KMS-11 (cell line): Measurements from ENCODE around the gene ARHGAP22.

ENCODE experiments used
- H2AFZ ChIP-seq: fragments of 200-600 bp; sonication (generic); 2 replicates; pipeline ENCODE4 v1.6.1; 2016; ENCODE audit warnings: antibody characterized with exemption, mixed run types, low read depth
- H3K27ac ChIP-seq: fragments of 200-600 bp; sonication (generic); 2 replicates; pipeline ENCODE4 v1.6.1; 2016; ENCODE audit warnings: mild to moderate bottlenecking, mixed run types
- H3K27me3 ChIP-seq: fragments of 200-600 bp; sonication (generic); 2 replicates; pipeline ENCODE4 v1.6.1; 2017; ENCODE audit warnings: mild to moderate bottlenecking, low read depth, mixed run types, moderate library complexity; ENCODE audit not compliant: insufficient read depth
- H3K36me3 ChIP-seq: fragments of 200-600 bp; sonication (generic); 2 replicates; pipeline ENCODE4 v1.6.1; 2017; ENCODE audit warnings: mild to moderate bottlenecking, mixed run types; ENCODE audit not compliant: insufficient read depth
- H3K4me1 ChIP-seq: fragments of 200-600 bp; sonication (generic); 2 replicates; pipeline ENCODE4 v1.6.1; 2016; ENCODE audit warnings: mild to moderate bottlenecking, low read depth, mixed run types; ENCODE audit not compliant: poor library complexity, severe bottlenecking
- H3K4me2 ChIP-seq: fragments of 200-600 bp; sonication (generic); 2 replicates; pipeline ENCODE4 v1.7.0; 2016; ENCODE audit warnings: mild to moderate bottlenecking, mixed run types
- H3K4me3 ChIP-seq: fragments of 200-600 bp; sonication (generic); IDR thresholded peaks from 2 replicates; pipeline ENCODE4 v1.6.1; 2017; ENCODE audit warnings: low read depth, low read length, mixed read lengths; ENCODE audit not compliant: insufficient read depth
- H3K79me2 ChIP-seq: fragments of 200-600 bp; sonication (generic); 2 replicates; pipeline ENCODE4 v1.6.1; 2016; ENCODE audit warnings: low read depth, mixed run types; ENCODE audit not compliant: insufficient read depth
- H3K9ac ChIP-seq: fragments of 200-600 bp; sonication (generic); 2 replicates; pipeline ENCODE4 v1.6.1; 2016; ENCODE audit warnings: mild to moderate bottlenecking, mixed run types
- H4K20me1 ChIP-seq: fragments of 200-600 bp; sonication (generic); 2 replicates; pipeline ENCODE4 v1.6.1; 2016; ENCODE audit warnings: mild to moderate bottlenecking, mixed run types; ENCODE audit not compliant: insufficient read depth
- TF ChIP-seq, protein P1 (sequence below): fragments of 200-600 bp; sonication (generic); conservative IDR thresholded peaks from 2 replicates; pipeline ENCODE4 v1.6.1; 2017; ENCODE audit warnings: low read depth, mild to moderate bottlenecking, antibody characterized with exemption, low read length, moderate library complexity, mixed read lengths

Gene ARHGAP22

DNA sequence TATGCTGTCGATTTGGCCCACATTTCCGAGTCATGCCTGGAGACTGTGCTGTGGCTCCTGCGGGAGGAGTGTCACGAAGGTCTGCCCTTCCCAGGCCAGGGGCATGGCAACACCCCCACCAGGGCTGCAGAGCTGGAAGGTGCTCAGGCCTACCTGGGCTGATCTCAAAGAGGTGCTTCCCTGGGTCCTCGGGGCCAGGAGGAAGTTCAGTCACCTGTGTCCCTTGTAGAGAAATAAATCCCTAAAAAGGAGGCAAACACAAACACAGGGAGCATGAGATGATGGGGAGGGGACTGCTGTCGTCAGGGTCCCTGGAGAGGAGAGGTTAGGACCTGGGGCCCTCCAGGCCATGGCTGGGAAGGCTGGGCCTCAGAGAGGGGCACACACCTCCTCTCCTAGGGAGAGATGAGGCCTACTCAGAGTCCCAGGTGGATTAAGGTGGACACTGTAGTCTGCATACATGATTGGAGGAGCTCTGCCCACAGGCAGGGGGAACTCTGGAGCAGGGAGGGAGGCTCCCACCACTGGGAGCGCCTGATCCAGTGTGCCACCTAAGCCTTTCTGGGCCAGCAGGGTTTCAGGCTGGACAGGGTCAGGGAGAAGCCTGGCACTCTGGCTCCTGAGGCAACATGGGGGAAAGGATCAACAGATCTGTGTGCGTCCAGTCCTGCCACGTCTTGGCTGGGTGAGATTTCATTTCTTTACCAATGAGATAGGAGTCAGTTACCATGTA lies 49.4 kb downstream of the ARHGAP22 start:
- Histone ChIP-seq H3K79me2 (no peaks in the 10 kb centered on the region), H3K4me1 (peaks cover 11% of the 10 kb centered on the region), H3K27me3 (no peaks in the 10 kb centered on the region), H3K4me3 (no peak overlapping the region), H3K27ac (no peak overlapping the region), H2AFZ (no peak overlapping the region), H4K20me1 (no peaks in the 10 kb centered on the region), H3K36me3 (no peaks in the 10 kb centered on the region), H3K4me2 (no peak overlapping the region), H3K9ac (no peak overlapping the region)
- TF ChIP-seq, protein P1, sequence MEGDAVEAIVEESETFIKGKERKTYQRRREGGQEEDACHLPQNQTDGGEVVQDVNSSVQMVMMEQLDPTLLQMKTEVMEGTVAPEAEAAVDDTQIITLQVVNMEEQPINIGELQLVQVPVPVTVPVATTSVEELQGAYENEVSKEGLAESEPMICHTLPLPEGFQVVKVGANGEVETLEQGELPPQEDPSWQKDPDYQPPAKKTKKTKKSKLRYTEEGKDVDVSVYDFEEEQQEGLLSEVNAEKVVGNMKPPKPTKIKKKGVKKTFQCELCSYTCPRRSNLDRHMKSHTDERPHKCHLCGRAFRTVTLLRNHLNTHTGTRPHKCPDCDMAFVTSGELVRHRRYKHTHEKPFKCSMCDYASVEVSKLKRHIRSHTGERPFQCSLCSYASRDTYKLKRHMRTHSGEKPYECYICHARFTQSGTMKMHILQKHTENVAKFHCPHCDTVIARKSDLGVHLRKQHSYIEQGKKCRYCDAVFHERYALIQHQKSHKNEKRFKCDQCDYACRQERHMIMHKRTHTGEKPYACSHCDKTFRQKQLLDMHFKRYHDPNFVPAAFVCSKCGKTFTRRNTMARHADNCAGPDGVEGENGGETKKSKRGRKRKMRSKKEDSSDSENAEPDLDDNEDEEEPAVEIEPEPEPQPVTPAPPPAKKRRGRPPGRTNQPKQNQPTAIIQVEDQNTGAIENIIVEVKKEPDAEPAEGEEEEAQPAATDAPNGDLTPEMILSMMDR: no peak

DNA sequence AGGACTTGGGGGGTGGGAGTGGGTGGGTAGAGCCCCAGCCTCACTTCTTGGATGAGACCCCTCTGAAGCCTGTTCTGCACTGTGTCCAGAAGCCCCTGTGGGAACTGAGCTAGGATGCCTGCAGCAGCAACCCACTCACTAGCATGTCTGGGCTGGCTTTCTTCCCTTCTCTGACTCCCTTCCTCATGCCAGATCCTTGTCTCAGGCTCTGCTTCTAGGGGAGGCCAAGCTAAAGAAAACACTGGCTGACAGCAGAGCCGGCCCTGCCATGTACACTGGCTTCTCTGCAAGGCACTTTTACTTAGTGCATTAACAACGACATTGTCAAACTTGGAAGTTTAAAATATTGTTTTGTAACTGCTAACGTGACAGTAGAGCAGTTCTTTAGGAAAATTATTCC lies 50.2 kb downstream of the ARHGAP22 start:
- Histone ChIP-seq H3K27me3 (no peaks in the 10 kb centered on the region), H3K79me2 (no peaks in the 10 kb centered on the region), H3K36me3 (no peaks in the 10 kb centered on the region)

DNA sequence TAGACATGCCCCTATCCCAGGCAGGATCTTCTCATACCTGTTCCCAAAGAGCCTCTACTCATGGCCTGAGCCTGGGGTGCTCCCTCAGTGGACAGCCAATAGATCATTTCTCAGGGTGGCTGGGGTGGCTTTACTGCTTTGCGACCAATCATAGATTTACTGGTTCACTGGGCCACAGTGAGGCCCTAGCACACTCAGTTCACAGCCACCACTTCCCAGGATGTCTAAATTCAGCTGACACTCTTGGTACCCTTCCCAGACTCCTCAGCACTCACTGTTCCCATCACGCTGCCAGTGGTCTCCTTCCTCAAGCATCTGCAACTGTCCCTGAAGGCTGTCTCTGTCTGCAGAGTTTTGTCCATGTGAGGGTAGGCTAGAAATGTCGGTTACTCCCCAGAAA lies 50.6 kb downstream of the ARHGAP22 start:
- no peak overlapping the region for H3K4me2 ChIP-seq
- peaks cover 11% of the 10 kb centered on the region for H3K4me1 ChIP-seq

More for the DNA sequence above, 50.2 kb downstream of the ARHGAP22 start:
- Histone ChIP-seq H3K4me3 (no peak overlapping the region), H3K27ac (no peak overlapping the region), H3K4me1 (peaks cover 11% of the 10 kb centered on the region), H3K9ac (no peak overlapping the region), H2AFZ (no peak overlapping the region), H3K4me2 (no peak overlapping the region), H4K20me1 (no peaks in the 10 kb centered on the region)
- TF ChIP-seq, protein P1: no peak

DNA sequence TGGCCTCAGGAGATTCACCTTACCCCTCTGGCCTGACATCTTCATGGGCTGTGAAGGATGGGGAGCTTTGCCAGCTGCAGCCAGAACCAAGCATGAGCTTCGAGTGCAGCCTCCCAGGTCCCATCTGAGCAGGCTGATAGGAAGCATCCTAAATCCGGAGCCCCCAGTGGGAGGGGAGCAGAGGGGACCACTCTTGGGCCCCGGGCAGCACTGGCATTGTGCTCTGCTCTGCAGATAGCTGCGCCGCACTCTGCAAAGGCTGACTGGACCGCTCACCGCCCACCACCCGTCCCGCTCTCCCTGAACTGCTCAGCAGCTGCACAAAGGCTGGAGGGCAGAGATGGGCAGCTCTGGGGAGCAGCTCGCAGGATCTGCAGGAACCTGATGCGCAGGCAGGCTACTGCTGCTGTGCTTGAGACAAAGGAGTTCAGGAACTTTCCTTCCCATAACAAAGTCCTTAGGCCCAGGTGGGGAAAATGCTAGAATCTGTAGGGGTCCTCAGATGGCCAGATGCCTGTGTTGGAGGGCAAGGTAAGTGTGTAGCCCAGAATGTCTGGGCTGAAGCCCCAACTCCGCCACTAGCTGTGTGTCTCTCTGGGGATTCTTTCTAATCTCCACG lies 51.8 kb downstream of the ARHGAP22 start:
- no peaks in the 10 kb centered on the region for H3K27me3 ChIP-seq
- no peaks in the 10 kb centered on the region for H3K79me2 ChIP-seq
- TF ChIP-seq, protein P1: no peak
- H3K4me3 ChIP-seq: no peak overlapping the region
- no peak overlapping the region for H3K27ac ChIP-seq
- peaks cover 11% of the 10 kb centered on the region for H3K4me1 ChIP-seq
- H3K36me3 ChIP-seq: no peaks in the 10 kb centered on the region
- H4K20me1 ChIP-seq: no peaks in the 10 kb centered on the region
- no peak overlapping the region for H3K9ac ChIP-seq
- H3K4me2 ChIP-seq: no peak overlapping the region
- no peak overlapping the region for H2AFZ ChIP-seq

More for the DNA sequence above, 50.6 kb downstream of the ARHGAP22 start:
- no peaks in the 10 kb centered on the region for H3K79me2 ChIP-seq
- H2AFZ ChIP-seq: no peak overlapping the region
- TF ChIP-seq, protein P1: no peak
- no peaks in the 10 kb centered on the region for H4K20me1 ChIP-seq
- no peaks in the 10 kb centered on the region for H3K27me3 ChIP-seq
- no peak overlapping the region for H3K9ac ChIP-seq
- no peak overlapping the region for H3K4me3 ChIP-seq
- H3K27ac ChIP-seq: no peak overlapping the region
- H3K36me3 ChIP-seq: no peaks in the 10 kb centered on the region
